Hematopoietic multipotent progenitor cell treated with erythropoietin and hydrocortisone succinate and interleukin-3 and kit ligand, for 8 days (in vitro differentiated cells): Measurements from ENCODE around the gene NSMCE3.
"Not testable (repeated sequence)": the region's sequence is repeated elsewhere in the genome, so short reads cannot be mapped to it uniquely, and the experiment has no call there.

Experiments used
- DNase-seq: peaks from one replicate; pipeline ENCODE4 v3.0.0-alpha.2; 2015

The NSMCE3 gene

GRCh38 chr15:29268706-29269484 is 727 bp downstream of the NSMCE3 start:
- DNase-seq = peak; percentile 49

GRCh38 chr15:29266052-29266582 is 3.5 kb downstream of the NSMCE3 start:
- DNase-seq = no peak

GRCh38 chr15:29263289-29263688 is 6.3 kb downstream of the NSMCE3 start:
- no peak for DNase-seq

GRCh38 chr15:29262738-29263137 is 6.9 kb downstream of the NSMCE3 start:
- DNase-seq = no peak

- no peak for DNase-seq
Measured at GRCh38 chr15:29260896-29261295, 8.7 kb downstream of the NSMCE3 start.

DNA sequence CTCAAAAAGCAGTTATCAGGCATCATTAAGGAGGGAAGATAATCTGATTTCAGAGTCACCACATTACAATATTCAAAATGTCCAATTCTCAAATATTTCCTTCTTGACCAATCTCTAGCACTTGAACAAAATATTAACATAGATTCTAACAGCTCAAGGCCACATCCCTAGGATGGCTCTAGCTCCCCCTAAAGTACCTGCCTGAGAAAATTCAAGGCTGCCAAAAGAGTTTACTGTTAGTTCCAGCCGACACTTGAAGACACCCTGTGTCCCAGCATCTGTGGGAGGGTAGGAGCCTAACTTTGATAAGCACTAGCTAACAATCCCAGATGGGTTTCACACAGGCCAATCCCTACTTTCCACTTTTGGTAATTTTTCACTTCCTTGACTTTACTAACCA is 10.4 kb downstream of the NSMCE3 start:
- DNase-seq = no peak

DNA sequence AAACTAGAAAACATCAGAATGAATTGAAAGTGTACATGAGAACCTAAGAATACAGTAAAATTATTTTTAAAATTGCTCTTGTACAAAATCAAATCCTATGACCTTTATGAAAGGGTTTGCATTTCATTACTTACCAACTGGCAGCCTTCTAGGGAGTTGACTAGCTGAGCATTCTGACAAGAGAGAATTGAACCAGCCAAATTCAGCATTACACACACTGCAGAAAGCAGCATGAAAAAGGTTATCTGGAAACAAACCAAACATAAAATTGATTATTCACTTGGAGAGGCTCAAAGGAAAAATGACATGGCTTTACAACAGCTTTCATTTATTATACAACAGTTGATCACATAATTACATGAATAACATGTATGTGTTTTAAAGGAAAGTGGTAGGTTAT is 17.4 kb downstream of the NSMCE3 start:
- DNase-seq = no peak

DNA sequence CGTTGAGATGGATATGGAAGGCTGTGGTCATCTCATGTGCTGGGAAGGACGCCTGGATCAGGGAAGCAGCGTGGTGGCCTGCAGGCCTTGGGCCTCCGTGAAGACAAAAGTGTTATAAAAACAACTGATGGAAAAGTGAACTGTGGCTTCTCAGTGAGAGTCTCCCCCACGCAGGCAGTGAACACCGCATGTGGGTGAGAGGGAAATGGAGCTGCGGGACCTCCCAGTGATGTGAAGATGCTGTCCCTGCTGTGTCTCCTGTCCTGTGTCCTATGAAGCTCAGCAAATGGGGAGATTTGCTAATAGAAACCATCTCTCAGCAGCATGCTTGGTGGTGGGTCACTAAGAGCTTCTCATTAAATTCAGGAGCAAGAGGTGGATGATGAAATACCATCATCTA is 25.1 kb downstream of the NSMCE3 start:
- DNase-seq = no peak

- DNase-seq = no peak
Measured at GRCh38 chr15:29244123-29244522, 25.5 kb downstream of the NSMCE3 start.

DNA sequence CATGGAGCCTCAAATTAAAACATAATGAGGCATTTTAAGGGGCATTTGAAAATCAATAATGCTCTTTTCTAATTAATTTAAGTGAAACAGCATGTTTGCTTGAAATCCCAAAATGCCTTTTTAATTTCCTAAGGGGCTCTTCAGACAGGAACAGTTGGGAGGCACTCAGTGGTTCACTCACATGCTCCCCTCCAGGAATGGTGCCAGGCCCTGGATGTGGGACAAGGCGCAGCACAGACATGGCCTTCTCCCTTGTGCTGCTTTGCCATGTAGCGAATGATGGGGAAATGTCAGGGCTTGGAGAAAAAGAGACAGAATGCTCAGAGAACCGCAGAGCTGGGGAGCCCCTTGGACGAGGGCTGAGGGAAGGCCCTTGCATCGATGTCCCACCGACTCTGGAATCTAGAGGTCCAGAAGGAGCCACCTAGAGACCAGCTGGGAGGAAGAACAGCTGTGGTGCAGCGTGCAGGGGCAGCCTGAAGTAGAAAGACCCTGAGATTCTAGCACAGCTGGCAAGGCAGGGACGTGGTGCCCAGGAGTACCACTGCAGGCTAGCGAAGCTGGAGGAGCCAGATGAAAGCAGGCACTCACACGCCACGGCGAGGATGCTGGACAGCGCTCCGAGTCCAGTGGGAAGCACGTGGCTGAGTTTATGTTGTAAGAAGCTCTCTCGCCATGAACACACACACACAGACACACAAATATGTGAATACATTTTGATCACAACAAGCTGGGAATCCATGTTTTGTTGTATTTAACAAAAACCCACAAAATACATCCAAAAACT is 27.0 kb downstream of the NSMCE3 start:
- DNase-seq = no peak

- DNase-seq = no peak
Measured at GRCh38 chr15:29241207-29241606, 28.4 kb downstream of the NSMCE3 start.

GRCh38 chr15:29239395-29239794 is 30.2 kb downstream of the NSMCE3 start:
- no peak for DNase-seq

DNA sequence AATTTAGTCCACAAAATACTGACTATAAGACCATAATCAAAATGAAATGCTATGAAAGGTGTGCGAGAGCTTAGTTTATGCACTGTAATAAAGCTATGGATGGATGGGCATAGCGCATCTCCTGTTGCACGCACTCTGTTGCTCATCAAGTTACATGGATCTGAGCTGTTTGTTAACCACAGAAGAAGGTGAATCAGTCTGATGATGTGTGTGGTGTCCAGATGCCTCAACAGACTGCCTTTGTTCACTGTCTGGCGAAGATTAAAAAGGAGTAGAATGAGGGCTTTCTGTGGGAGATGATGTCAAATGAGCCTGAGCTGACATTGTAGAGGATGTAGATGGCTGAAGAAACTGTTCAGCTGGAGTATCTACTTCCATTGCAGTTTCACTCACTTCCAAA is 36.1 kb downstream of the NSMCE3 start:
- DNase-seq = no peak

- DNase-seq = no peak
Measured at GRCh38 chr15:29226436-29227208, 43.0 kb downstream of the NSMCE3 start.

GRCh38 chr15:29225534-29226234 is 43.9 kb downstream of the NSMCE3 start:
- DNase-seq = no peak

DNA sequence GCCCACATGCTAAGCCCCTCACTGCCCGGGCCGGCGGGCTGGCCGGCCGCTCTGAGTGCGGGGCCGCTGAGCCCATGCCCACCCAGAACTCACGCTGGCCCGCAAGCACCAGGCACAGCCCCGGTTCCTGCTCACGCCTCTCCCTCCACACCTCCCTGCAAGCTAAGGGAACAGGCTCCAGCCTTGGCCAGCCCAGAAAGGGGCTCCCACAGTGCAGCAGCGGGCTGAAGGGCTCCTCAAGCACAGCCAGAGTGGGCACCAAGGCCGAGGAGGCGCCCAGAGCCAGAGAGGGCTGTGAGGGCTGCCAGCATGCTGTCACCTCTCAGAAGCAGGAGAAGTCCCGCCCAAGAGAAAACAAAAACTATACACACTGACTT is 44.6 kb downstream of the NSMCE3 start:
- not testable (repeated sequence) for DNase-seq

GRCh38 chr15:29224235-29224986 is 45.2 kb downstream of the NSMCE3 start:
- DNase-seq = not testable (repeated sequence)

- DNase-seq = no peak
Measured at GRCh38 chr15:29223640-29224039, 46.0 kb downstream of the NSMCE3 start.

DNA sequence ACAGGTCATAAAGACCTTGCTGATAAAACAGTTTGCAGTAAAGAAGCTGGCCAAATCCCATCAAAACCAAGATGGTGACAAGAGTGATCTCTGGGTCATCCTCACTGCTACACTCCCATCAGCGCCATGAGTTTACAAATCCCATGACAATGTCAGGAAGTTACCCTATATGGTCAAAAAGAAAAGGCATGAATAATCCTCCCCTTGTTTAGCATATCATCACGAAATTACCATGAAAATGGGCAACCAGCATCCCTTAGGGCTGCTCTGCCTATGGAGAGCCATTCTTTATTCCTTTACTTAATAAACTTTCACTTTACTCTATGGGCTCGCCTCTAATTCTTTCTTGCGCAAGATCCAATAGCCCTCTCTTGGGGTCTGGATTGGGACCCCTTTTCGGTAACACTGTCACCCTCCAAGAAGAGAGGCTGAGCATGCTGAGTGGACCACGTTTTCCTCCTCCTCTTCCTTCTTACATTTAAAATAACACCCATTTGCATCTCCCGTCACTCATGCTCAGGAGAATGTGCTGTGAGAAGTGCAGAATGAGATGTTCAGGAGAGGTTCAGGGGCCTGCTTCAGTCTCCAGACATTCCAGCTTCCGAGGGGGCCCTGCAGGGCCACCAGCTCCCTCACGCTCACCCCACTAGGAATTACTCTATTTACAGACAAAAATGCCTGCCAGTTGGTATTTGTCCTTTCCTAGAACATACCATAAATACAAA is 47.3 kb downstream of the NSMCE3 start:
- DNase-seq = no peak

DNA sequence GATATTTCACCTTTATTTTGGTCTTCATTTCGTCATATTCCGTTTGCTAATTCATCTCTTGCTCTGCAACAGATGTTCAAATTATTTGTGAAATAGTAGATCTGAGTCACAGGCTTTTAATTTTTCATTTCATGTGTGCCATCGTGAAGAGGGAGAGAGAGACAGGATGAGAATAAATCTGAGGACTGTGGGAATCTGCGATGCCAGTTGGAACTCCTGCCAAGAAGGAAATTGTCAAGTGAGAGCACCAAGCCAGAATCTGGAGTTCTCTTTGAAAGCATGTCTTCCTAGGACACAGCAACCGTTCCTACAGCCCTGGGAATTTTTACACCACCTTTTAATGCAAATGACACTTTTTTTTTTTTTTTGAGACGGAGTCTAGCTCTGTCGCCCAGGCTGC is 48.8 kb downstream of the NSMCE3 start:
- no peak for DNase-seq

DNA sequence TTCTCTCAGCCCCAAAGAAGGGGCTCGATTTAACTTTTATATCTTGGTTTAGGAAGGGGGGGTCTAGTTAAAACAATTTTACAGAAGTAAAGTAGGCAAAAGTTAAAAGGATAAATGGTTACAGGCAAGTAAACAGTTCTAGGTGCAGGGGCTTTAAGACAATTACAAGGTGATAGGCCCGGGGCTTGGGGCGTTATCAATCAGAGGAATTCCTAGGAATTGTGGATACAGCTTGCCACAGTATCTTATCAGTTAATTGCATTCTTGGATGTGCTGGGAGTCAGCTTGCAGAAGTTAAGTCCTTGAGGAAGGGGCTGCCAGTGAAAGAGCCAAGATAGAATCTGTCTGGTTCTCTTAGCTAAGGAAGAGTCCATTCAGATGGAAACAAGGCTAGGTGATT is 52.7 kb downstream of the NSMCE3 start:
- no peak for DNase-seq
